GM10248 (cell line): Measurements from ENCODE around the gene MYCT1.

ENCODE experiments used
- CTCF ChIA-PET: fragments of 300-600 bp; sonication (Branson Sonifier 250); formaldehyde crosslinking; extraction: SDS; loops from one replicate; lab custom pipeline; 2021; ENCODE audit warnings: antibody characterized with exemption; lab: Yijun Ruan, JAX
- POLR2A ChIA-PET: fragments of 350-650 bp; sonication (Branson Sonifier 250); formaldehyde crosslinking; extraction: SDS; loops from one replicate; lab custom pipeline; 2020; ENCODE audit warnings: antibody characterized with exemption; lab: Yijun Ruan, JAX
- DNase-seq: peaks from one replicate; pipeline ENCODE4 v3.0.0; 2012; ENCODE audit errors: extremely low spot score
- CTCF ChIP-seq: IDR thresholded peaks from 2 replicates; pipeline ENCODE4 v1.5.1; 2012; ENCODE audit warnings: mild to moderate bottlenecking, low read depth; ENCODE audit errors: extremely low read depth, missing control alignments, control extremely low read depth

Gene MYCT1

GRCh38 chr6:152716322-152716721 lies 18.6 kb downstream of the MYCT1 start:
- DNase-seq: no peak
- CTCF ChIA-PET: interaction anchor here (1.0 kb wide), 1 partner anchor 57 kb away, joined by 3 read pairs; no protein-coding TSS in a partner anchor
- POLR2A ChIA-PET: no interaction called here
- TF ChIP-seq CTCF: no peak

DNA sequence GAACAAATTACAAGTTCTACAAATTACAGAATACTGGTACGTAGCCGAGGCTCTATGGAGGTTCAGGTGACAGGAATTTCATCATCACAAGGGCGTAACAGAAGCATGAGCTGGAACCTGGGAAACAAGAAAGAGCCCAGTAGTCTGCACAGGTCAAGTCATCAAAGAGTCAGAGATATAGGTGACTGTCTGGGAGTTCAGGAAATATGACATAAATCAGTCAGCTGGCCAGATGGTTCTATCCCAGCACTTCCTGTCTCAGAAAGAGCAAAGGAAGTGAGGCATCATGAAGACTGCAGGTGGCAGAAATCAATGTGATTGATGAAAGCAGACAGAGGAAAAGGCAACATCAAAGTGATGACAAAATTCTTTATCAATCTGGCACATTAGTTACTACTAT lies 23.3 kb downstream of the MYCT1 start:
- ChIA-PET CTCF (interaction anchor here (1.2 to 1.6 kb wide), 3 partner anchors 24 to 227 kb away, joined by 3 to 4 read pairs (median 4); no protein-coding TSS in a partner anchor), POLR2A (no interaction called here)
- DNase-seq: no peak
- TF ChIP-seq CTCF: no peak

DNA sequence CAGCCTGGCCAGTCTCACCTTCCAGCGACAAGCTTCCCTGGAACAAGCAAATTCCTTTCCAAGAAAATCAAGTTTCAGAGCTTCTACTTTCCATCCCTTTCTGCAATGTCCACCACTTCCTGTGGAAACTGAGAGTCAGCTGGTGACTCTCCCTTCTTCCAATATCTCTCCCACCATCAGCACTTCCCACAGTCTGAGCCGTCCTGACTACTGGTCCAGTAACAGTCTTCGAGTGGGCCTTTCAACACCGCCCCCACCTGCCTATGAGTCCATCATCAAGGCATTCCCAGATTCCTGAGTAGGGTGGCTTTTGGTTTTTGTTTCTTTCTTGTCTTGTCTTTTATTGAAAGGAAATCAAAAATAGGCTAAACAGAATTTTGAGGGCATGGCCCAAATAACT lies 24.3 kb downstream of the MYCT1 start:
- CTCF ChIA-PET: no interaction called here

GRCh38 chr6:152723398-152723797 lies 25.7 kb downstream of the MYCT1 start:
- no peak for TF ChIP-seq CTCF
- POLR2A ChIA-PET: no interaction called here
- DNase-seq: no peak
- CTCF ChIA-PET: no interaction called here

More for the DNA sequence above, 24.3 kb downstream of the MYCT1 start:
- POLR2A ChIA-PET: no interaction called here
- TF ChIP-seq CTCF: no peak
- no peak for DNase-seq

DNA sequence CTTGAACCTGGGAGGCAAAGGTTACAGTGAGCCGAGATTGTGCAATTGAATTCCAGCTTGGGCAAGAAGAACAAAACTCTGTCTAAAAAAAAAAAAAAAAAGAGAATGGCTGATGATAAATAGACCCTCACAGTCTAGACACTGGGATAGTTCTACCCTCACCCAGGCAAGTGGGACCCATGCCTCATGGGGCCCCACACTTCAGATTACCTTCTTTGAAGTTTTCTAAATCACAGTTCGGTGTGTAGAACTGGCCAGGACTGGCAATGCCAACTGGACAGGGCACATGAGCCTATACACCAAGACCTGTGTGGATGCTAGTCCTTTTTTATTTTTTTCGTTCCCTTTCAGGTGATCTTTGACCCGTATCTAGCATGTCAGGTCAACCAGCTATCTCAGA lies 28.6 kb downstream of the MYCT1 start:
- TF ChIP-seq CTCF: no peak
- ChIA-PET CTCF (no interaction called here), POLR2A (no interaction called here)
- DNase-seq: no peak

- ChIA-PET CTCF (interaction anchor here (0.8 to 2.2 kb wide), 3 partner anchors 8 to 22 kb away, joined by 3 to 9 read pairs (median 3); no protein-coding TSS in a partner anchor), POLR2A (no interaction called here)
- no peak for DNase-seq
- TF ChIP-seq CTCF: no peak
Measured at GRCh38 chr6:152727507-152727906, 29.8 kb downstream of the MYCT1 start.
